NCI-H82 treated with DMSO at 0.1 percent for 48 hours (cell line): Measurements from ENCODE around the gene RASGRF2.
A peak's percentile ranks its signal among the peaks of the same experiment; 100 is the strongest.

ENCODE experiments used
- DNase-seq: peaks from one replicate; lab custom pipeline; 2025; ENCODE audit not compliant: unreplicated experiment; lab: John Stamatoyannopoulos, UW

The RASGRF2 gene

DNA sequence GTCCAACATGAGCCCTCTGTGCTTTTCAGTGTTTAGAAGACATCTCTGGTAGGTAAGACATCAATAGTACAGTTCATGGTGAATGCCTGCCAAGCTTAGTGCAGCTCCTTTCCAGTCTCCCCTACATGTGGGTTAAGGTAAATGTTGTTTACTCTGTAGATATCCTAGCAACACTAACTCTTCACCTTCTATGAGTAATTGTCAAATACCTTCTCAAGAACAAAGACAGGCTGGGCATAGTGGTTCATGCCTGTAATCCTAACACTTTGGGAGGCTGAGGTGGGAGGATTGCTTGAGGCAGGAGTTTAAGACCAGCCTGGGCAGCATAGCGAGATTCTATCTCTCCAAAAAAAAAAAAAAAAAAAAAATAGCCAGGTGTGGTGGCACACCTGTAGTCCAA is 18.7 kb upstream of the RASGRF2 start:
- no peak for DNase-seq

DNA sequence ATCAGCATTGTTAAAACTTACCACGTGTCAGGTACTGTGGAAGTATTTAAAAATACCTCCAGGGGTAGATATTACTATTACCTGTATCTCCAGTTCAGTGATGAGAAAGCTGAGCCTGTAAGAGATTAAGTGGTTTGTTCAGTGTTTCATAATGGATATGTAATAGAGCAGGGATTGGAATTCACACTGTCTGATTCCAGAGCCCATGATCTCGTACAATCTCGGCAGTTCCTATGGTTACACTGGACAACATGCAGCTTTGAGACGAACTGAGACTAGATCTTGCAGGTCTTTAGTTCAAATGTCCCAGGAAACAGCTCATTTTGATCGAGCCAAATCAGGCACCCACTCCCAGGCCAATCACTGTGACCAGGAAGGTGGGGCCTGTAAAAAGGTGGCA is 8.8 kb upstream of the RASGRF2 start:
- DNase-seq = no peak

DNA sequence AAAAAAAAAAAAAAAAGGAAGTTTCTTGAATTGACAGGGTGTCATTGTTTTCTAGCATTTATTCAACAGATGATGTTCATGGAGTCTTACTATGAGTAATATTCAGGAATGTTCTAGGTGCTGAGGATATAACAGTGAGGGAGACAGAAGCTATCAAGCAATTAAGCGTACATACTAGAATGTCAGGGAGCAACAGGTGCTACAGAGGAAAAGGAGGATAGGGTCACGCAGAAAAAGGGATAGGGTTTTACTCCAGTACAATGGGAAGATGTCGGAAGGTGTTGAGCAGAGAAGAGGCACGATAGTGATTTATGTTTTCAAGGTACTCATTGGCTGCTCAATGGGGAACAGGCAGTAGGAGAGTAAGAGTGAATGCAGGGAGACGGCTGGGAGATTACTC is 6.6 kb upstream of the RASGRF2 start:
- DNase-seq = no peak

DNA sequence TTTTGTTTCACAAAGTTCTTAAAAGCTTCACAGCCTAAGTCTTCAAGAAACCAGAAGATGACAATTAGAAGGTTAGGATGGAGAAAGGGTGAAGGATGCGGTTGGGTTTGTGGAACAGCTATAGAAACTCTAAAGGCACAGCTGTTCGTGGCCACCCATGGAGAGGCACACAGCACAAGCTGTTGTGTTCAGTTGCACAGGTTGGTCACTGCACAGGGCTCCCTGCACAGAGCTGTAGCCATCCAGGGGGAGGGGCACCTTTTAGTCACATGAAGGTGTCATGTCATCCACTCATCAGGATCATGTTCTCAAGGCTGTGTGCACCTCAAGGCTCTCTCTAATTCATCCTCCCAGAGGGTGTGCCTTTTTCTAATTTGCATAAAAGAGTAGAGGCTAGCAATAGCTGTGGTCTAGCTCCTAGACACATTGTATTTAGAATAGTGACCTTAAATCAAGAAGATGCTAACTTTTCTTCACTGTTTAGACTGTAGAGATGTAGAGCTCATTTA is 5.0 kb upstream of the RASGRF2 start:
- no peak for DNase-seq

DNA sequence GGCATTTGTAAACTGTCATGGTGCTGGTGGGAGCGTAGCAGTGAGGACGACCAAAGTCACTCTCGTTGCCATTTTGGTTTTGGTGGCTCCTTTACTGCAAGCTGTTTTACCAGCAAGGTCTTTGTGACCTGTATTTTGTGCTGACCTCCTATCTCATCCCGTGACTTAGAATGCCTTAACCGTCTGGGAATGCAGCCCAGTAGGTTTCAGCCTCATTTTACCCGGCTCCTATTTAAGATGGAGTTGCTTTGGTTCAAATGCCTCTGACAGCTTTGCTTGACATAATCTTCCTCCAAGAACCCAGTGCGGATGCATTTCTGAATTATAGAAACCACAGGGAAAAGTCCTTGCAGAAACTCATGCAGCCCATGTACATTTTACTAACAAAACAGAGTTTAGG is 3.9 kb upstream of the RASGRF2 start:
- no peak for DNase-seq

DNA sequence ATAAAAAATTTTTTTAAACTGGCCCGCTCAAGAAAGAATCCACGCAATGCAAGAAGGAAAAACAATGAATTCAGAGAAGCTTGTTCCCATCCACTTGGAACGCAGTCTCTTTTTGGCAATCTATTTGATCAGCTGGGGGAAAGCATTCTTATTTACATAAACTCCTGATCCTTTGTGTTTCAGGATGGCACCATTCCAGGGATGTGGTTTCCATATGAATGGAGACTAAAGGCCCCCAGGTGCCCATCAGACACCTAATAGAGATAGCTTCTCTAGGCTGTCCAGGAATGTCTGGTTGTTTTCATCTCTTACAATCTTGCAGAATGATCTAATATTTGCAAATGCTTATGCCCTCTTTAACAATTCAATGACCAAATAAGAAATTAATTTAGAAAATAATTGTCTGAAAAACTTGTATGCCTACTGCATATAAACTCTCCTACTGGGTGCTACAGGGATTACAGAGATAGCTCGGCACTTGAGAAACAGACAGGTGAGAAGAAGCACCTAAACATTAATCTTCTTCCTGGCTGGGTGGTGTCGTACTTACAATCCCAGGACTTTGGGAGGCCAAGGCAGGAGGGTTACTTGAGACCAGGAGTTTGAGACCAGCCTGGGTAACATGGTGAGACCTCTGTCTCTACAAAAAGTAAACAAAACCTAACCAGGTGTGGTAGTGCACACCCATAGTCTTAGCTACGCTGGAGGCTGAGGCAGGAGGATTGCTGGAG is 3.0 kb upstream of the RASGRF2 start:
- no peak for DNase-seq

DNA sequence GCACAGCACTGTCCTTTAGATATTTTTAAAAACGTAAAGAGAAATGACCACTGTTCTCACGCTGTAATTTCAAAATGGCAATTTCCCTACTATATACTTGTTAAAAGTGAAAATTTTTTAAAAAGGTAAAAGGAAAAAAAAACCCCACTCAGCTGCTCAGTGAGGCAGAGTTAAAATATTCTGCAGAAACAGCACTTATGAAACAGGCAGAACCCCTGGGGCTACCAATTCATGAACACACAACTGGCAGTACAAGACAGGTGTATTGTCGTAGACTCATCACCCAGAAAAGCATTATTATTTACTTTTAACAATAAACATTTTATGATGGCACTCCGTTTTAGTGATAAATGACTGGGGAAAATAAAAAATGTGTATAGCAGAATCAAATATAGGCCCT is 1.5 kb upstream of the RASGRF2 start:
- DNase-seq = no peak

DNA sequence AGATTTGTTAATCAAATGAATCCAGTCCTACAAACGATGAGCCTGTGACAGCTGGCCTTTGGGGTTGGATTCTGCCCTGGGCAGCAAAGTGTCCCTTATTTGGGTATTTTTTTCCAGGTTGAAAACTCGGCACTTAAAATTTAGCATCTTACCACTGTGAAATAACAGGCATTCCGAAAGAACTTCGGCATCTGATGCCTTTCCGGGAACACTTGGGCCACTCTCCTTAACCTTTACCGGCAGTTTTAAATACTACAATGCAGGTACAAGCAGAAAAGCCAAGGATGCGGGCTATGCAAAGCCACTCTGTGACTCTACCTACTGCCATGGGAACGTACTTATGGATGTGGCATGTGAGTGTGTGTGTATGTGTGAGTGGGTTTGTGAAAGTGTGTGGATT is 1.0 kb upstream of the RASGRF2 start:
- no peak for DNase-seq

DNA sequence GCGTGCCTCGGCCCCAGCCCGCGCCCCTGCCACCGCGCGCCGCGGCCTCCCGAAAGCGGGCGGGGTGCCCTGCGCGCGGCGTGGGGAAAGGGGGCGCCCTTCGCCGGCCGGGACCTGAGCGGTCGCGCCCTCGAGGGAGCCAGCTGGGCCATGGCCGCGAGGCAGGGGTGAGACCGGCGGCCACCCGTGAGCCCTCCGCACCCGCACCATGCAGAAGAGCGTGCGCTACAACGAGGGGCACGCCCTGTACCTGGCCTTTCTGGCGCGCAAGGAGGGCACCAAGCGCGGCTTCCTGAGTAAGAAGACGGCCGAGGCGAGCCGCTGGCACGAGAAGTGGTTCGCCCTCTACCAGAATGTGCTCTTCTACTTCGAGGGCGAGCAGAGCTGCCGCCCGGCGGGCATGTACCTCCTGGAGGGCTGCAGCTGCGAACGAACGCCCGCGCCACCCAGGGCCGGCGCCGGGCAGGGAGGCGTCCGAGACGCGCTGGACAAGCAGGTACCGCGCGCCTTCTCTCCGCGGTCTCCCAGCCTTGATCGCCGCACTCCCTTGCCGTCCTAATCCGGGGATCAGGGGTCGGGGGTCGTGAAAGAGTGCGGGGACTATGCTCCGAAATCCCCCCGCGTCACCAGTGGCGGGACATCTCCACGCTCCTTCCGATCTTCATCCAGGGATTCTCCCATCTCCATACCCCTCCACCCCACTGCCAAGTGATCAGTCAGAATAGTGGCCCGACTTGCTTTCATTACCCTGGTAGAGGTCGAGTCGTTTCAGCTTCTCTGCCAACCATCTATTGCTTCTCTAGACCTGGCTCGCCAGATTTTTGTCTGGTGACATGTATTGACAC is 590 bp downstream of the RASGRF2 start:
- no peak for DNase-seq

DNA sequence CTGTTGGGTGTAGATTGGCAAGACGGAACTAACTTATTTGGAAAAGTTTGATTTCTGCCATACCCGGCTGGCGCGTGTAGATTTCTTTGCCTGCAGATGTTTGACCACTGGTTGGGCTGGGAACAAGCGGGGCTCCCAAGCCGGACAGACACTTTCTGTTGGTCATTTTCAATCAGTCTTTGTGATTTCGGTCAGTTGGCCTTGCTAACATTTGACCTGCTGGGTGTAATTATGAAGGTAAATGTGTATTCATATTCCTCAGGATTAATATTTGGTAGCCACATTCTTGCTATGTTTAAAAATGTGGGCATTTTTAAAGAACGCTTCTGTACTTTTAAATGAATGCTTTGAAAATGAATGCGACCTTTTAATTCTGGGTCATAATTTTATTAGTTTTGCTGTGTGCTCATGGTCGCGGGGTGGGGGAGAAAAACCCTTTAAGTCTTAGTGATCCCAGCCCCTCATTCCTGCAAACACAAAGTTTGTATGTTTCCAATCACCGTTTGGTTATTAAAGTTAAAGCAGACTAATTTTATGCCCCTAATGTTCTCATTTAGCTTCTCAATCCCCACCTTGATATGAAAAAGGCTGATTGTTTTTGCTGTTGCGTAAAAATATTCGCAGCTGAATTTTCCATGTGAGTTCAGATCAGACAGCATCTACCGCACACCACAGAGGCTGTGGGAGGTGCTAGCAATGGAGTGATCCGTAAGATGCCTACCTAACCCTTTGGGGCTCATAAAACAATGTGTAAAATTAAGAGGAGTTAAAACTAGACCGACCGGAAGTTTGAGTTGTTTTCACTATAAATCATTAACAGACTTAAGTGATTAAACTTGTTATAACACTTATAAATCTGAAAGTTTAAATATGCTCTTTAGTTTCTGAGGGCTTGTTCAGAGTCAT is 1.5 kb downstream of the RASGRF2 start:
- peak; percentile 9 for DNase-seq

DNA sequence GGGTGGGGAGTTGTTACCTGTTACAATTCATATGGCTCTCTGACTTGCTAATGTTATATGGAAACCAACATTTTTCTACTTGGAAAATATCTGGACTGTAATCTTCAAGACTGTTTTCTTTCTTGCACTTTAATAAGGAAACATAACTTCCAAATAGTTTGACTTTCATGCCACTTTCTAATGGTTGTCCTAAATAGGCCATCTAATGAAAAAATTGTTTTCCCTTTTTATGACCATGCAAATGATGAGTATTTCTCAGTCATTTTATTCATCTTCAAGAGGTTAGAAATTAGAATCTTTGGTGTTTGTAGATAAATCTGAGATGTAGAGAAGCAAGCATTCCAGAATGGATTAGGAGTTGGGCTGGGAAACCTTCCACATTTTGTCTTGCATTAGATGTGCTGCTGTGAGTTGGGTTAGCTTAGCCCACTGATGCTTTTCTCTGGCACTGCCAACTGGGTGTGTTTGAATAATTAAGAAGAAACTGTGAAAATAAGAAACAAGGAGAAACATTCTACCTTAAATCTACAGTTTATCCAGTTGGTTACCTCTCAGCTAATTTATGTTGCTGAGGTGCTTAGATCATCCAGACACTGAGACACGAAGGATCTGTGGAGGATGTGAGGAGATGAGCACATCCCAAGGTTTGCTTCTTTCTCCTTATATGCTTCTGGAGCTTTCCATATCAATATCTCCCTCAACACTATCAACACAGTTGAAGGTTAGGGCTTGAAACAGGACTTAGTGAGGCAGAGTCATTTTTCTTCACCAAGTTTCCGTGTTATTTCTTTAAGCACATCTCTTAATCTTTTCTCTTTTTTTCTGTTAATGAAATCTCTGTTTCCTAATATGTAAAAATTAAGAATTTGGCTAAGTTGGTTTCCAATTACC is 2.7 kb downstream of the RASGRF2 start:
- no peak for DNase-seq

DNA sequence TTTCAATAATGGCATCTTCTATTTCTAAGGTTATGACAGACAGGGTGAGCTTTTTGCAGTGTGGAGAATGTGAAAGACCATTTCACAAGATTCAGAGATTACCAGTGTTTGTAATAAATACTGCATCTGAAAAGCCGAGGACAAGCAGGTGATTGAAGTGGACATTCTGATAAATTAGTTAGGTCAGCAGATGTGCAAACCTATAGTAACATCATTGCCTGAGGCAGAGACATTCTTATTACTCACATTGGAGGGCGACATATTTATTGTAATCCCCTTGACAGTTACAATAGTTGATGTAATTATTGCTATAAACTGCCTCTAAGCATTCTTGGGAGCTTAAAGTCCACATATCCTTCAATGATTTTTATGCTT is 3.3 kb downstream of the RASGRF2 start:
- DNase-seq = no peak

DNA sequence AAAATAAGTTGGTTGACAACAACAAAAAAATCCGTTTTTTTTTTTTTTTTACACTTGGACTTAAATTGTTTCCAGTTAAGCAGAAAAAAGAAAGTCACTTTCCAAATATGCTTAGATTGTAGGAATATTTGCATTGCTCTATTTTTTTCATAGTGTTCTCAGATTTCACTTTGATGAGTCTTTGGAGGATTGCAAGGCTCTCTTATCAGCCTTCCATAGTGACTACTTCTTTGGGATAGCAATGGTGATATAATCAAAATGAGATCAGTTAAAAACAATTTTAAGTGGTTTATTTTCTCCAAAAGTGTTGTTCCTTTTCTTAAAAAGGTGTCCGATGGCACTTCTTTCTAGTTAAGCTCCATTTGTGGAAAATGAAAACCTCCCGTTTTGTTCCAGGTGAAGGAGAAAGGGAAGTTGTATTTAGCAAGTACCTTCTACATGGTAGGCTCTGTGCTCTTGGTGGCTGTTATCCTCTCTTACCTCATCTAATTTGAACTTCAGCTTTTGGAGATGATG is 3.9 kb downstream of the RASGRF2 start:
- DNase-seq = no peak

DNA sequence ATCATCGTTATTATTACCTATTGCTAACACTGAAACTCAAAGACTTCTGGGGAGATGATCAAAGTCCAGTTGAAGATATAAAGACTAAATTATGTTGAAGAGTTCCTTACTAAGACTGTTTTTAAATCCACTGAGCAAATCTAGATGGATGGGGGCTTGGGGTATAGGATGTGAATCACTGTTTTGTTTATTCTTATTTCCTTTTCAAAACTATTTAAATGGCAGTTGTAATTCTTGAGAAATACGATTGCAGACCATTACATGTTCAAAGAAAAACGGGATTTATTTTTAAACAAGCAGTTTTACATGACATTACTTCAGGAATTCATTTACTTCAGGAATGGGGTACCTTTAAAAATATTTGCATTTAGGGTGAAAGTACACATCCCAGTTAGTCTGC is 4.3 kb downstream of the RASGRF2 start:
- no peak for DNase-seq

DNA sequence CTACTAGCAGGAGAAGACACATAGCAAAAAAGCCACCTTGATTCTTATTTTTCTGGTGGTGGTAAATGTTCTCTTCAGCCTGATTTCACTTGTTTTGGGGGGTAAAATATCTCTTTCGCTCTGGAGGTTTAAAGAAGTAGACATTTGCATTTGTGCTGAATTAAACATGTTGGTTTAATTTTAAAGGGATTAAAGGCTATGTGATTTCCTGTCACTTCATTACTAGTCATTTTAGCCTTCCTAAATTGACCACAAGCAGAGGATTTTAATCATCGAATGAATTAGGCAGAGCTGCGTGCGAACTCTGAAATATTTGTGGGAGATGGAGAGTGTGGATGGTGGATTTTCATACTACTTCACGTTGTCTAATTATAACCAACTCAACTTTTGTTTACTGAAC is 4.8 kb downstream of the RASGRF2 start:
- no peak for DNase-seq

DNA sequence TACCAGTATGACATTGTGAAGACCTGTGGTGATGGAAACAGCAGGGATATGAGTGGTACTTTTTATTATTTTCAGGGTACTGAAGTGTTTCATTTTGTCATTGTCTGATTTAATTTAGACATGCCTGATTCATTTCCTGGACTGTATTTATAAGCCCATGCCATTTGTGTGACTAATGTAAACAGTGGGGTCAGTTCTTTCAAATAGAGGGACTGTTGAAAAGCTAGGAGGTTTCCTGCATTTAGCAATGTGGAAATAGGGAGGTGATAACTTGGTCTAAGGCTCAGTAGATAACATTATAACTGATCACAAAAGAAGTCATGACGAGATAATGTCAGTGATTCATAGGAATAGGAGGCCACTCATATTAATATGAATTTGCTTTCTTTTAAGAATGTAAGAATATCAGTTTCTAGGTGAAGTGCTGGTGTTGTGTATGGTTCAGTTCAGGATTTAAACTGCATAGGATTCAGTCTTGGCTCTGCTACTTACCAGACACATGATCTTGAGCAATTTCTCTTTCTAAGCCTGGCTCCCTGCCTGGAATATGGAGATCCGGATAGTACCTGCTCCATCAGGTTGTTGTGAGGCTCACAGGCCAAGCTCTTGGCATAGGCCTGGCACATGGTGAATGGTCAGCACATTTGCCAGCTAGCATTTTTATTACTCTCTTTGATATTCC is 7.5 kb downstream of the RASGRF2 start:
- DNase-seq = no peak

DNA sequence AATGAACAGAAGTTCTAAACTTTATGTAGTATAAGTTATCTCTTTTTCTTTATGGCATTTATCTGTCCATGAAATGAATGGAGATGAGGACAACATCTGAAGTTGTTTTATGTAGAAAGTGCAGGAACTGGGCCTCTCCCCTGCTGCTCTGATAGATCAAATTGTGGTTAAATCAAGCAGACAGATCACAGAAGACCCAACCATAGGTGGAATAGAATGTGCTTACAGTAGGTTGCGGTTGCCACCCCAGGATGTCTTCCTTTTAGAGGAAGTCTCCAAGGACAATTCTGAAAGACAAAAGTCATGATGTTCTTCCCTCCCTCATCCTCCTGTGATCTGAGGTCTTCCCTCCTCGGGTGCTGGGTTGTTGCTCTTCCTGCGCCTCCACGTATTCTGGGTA is 12.9 kb downstream of the RASGRF2 start:
- DNase-seq = no peak

DNA sequence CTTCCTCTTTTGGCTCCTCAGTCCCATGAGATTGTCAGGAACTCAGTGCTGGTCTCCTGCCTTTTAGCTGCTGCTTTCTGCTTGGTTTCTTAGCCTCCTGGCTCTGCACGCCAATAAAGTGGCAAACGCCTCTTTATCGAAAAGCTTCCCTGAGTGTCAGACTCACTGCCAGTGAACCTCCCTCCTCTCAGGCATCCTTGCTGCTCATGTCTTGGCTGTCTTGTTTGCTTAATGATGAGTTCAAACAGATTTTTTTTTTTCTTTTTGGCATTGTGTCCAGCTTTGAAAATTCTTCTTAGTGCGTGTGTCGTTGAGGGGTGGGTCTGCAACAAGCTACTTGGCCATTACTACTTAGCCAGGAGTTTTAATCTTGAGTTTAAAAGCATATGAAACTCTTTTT is 14.9 kb downstream of the RASGRF2 start:
- DNase-seq = no peak

DNA sequence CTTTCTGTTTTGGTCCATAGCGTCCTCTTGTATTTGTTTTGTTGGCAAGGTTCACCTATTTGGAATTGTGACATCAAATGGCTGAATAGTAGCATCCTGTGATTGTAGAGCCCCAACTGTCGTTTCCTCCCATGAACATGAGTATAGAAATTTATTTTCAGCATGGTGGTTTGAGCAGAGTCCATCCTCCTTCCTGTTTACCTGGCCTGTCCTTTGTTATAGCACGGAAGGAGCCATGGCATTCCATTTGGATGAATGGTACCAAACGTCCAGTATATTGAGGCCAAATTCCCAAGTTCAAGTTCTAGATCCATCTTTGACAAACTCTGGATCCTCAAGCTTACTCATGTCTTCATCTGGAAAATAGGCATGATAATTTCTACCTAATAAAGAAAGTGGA is 16.8 kb downstream of the RASGRF2 start:
- no peak for DNase-seq

DNA sequence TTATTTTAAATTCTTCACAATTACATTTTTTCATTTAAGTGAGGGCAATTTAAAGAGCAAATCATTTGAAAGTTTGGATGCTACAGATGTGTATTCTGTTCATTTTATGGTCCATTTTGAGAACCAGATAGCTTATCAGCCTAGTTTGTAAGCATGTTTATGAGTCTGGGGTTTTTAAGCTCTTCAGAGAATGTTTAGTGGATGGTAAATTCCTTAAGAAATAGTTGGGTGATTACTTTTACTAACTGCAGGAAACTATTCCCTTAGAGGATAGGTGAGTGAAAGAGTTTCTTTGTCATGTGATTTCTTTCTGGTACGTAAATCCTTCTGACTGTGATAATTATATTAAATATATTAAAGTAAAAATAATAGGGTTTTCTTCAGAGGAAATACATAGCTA is 17.6 kb downstream of the RASGRF2 start:
- no peak for DNase-seq
